Fibroblast of gingiva (primary cell): Measurements from ENCODE around the gene MT1X.
"Not testable (repeated sequence)": the region's sequence is repeated elsewhere in the genome, so short reads cannot be mapped to it uniquely, and the experiment has no call there.

ENCODE experiments used
- DNase-seq: peaks from one replicate; pipeline ENCODE4 v3.0.0-alpha.2; 2011; ENCODE audit warnings: low read depth

The MT1X gene

DNA sequence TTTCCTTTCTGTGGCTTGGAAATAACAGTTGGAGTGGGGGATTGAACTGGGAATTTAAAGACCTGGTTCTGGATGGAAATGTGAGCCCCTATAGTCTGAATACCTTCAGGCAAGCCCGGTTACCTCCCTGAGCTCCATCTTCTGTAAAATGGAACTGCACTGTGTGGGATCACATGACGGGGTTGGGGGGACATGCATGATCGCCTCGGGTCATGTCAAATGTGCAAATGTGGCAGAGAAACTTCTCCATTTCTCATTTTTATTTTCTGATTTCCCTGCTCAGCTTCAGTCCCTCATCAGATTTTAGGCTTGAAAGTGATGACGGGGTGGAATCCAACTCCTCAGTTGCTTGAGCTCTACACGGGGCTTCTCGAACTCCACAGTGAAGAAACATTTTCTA, 29.1 kb upstream of the MT1X start:
- no peak for DNase-seq

DNA sequence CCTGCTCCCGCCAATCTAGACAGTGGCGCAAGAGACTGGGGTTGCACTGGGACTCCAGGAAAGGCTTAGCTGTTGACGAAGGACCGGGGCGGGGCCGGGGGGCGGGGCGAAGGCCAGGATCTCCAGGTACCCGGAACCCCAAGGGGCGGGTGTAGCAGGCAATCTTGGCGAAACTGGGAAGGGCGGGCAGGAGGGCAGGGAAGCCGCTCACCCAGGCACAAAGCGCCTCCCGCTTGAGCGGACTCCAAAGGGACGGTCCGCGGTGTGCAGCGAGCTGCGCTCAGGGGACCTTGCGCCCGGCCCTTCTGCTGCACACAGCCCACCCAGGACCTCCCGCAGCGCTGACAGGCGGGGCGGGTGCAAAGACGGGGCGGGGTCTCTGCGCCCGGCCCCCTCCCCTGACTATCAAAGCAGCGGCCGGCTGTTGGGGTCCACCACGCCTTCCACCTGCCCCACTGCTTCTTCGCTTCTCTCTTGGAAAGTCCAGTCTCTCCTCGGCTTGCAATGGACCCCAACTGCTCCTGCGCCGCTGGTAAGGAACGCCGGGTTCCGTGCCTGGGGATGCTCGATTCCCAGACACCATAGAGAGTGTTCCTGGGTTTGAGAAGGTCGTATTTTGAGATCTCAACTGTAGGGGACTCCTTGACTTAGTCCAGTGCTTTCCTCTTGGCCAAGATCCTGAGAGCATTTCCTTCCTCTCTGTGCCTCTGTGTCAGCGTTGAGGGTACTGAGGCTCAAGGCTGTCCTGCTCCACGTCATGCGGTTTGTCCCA, 24.5 kb upstream of the MT1X start, which contains the start of gene MT1F:
MT1F (plus strand) TSS at position 405 of the 772 bp plus-strand sequence; CDS start at position 505, 100 bp downstream.
- DNase-seq, result no peak

DNA sequence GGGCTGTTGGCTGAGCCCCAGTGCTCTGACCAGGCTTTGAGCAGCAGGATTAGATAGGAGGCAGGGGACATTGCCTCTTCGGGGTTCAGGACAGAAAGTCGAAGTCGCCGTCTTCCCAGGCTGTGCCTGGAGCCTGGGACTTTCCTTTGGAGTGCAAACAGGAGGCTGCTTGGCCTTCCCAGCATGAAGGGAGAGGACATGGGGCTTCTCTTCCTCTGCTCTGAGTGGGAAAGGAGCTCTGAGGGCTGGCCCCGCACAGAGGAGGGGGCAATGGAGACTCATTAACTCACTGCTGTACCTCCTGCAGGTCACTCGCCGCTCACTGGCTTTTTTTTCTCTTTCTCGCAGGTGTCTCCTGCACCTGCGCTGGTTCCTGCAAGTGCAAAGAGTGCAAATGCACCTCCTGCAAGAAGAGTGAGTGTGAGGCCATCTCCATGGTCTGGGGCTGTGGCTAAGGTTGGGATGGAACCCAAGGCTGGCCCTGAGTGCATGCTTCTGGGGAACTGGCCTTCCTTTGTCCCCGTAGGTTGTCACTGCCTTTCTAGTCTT, 23.9 kb upstream of the MT1X start:
- no peak for DNase-seq

GRCh38 chr16:56662357-56663354, 19.6 kb upstream of the MT1X start:
- DNase-seq, result no peak

- no peak for DNase-seq
Measured at GRCh38 chr16:56664506-56664905, 17.8 kb upstream of the MT1X start.

DNA sequence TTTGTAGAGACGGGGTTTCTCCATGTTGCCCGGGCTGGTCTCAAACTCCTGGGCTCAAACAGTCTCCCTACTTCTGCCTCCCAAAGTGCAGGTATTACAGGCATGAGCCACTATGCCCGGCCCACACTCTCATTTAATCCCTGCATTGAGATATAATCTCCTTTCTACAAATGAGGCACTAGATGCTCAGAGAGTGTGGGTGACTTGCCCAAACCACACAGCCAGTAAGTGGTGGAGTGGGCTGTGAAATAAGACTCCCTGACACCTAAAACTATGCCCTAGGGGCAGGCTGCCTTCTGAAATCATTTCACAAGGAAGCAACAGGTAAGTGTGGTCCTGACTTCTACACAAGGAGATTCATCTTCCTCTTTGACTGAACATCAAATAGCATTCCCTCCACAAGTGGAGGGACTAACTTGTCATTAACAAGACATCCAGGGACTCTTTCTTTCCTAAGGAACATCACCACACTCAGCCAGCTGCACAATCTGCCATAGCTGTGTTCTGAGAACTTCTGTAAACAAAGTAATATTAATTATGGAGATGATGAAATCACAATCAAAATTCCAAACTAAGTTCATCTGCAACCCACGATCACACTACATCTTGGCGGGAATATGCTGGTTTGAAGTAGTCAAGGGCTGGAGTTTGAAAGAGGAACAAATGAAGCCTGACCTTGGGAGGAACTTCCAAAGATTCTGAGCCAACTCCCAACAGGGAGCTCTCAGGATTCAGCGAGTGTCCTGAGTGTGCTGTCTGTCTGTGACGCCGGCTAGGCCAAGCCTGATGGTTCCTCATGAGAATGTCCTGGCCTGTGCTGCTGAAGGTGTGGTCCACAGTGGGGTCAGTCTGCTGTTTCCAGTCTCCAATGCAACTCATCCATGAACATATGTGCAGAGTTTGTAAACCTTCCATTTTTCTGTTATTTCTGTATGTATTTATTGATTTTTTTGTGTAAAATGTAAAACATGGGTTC, 16.7 kb upstream of the MT1X start:
- not testable (repeated sequence) for DNase-seq

DNA sequence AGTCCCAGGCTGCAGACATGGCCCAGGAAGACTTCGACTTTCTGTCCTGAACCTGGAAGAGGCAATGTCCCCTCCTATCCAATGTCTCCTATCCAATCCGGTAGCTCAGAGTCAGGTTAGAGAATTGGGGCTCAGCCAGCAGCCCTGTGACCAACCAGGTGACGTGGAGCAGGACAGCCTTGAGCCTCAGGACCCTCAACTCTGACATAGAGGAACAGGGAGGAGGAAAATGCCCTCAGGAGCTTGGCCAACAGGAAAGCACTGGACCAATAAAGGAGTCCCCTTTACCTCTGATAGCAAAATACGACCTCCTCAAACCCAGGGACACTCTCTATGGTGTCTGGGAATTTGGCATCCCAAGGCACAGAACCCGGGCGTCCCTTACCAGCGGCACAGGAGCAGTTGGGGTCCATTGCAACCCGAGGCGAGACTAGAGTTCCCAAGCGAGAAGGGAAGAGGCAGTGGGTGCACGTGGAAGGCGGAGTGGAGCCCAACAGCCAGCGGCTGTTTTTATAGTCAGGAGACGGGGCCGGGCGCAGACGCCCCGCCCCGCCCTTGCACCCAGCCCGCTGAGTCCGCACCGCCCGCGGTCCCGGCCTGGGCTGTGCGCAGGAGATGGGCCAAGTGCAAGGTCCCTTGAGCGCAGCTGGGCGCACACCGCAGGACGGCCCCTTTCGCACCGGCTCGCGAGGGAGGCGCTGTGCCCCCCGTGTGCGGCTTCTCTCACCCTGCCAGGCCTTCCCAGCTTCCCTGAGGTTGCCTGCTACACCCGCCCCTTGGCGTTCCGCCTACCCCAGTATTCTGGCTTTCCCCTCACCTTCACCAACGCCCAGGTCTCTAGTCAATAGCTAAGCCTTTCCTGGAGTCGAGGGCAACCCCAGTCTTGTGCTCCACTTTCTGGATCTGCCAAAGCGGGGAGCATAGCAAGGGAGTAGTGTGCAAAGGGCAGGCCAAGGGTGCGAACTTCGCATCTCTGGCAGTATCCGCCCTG, 14.4 kb upstream of the MT1X start, which contains the start of gene MT1G:
MT1G (minus strand) TSS at position 485 of the 991 bp plus-strand sequence; CDS start at position 413, 72 bp downstream.
- no peak for DNase-seq

GRCh38 chr16:56669005-56669839, 13.0 kb upstream of the MT1X start, which contains the start of gene MT1H:
Gene MT1H, plus strand, starts transcription at chr16:56669814. Its CDS starts 71 bp downstream, at chr16:56669885.
- no peak for DNase-seq

GRCh38 chr16:56669840-56670619, 12.2 kb upstream of the MT1X start:
- no peak for DNase-seq

DNA sequence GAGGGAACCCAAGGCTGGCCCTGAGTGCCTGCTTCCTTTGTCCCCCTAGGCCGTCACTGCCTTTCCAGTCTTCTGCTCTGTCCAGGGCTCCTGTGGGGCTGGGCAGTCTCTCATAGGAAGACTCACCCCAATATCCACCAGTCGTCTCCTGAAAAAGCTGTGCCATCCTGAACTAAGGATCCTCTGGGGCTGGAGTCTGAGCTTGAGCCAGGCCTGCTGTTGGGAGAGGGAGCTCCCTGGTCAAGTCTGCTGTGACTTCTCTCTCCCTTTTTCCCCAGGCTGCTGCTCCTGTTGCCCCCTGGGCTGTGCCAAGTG, 11.7 kb upstream of the MT1X start:
- no peak for DNase-seq

- peak; percentile 49 for DNase-seq
Measured at GRCh38 chr16:56671691-56672090, 10.6 kb upstream of the MT1X start.

DNA sequence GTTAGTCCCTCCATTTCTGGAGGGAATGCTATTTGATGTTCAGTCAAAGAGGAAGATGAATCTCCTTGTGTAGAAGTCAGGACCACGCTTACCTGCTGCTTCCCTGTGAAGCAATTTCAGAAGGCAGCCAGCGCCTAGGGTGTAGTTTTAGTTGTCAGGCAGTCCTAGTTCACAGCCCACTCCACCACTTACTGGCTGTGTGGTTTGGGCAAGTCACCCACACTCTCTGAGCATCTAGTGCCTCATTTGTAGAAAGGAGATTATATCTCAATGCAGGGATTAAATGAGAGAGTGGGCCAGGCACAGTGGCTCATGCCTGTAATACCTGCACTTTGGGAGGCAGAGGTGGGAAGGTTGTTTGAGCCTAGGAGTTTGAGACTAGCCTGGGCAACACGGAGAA, 10.1 kb upstream of the MT1X start:
- DNase-seq, result not testable (repeated sequence)

DNA sequence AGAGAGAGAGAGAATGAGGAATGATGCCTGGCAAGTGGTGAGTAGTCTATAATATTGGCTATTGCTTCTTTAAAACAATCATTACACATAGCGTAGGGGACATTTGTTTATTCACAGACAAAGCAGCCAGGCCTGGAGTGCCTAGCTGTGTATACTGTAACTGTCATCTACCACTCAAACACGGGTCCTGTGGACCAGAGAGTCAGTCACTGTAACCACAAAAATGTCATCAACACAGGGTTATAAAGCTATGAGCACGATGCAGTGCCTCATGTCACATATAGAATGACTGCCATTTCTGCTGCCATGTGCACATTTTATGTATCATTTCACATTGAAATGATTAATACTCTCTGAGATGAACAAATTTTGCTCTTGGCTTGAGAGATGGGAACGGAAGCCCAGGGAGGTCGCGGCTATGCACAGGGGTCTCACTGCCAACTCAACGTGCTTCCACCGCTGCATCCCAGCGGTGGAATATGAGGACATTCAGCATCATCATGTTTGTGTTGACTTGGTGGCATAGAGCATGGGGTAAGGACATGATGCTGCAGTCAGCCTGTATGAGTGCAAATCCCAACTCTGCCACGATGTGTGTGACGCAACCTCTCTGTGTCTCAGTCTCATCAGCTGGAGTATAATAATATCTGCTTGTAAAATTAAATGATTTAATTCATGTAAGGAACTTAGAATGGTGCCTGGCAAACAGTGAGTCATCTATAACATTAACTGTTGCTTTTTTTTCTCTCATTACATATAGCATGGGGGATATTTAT, 9.3 kb upstream of the MT1X start:
- DNase-seq, result no peak

GRCh38 chr16:56673921-56674320, 8.3 kb upstream of the MT1X start:
- DNase-seq, result peak; percentile 19

DNA sequence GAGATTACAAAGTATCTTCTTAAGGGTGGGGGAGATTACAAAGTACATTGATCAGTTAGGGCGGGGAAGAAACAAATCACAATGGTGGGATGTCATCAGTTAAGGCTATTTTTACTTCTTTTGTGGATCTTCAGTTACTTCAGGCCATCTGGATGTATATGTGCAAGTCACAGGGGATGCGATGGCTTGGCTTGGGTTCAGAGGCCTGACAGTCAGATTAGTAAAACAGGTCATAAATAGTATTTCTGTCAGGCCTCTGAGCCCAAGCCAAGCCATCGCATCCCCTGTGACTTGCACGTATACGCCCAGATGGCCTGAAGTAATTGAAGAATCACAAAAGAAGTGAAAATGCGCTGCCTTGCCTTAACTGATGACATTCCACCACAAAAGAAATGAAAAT, 7.7 kb upstream of the MT1X start:
- not testable (repeated sequence) for DNase-seq

DNA sequence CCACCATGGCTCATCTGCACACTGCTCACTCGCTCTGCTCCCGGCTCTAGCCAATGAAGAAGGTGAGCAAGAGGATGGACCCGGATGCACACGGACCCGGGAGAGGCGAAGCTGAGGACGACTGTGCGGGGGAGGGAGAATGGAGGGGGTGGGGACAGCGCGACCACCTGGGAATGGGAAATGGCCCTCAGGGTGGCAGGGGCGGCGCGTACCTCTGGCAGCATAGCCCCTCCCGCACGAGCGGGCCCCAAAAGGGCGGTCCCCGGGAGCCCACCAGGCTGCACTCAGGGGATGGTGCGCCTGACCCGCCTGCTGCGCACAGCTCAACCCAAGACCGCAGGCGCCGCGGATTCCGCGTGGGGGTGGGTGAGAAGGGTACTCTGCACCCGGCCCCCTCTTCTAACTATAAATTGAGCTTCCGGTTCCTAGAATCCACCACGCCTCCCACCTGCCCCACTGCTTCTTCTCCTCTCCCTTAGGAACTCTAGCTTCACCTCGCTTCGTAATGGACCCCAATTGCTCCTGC, 6.5 kb upstream of the MT1X start:
- no peak for DNase-seq

DNA sequence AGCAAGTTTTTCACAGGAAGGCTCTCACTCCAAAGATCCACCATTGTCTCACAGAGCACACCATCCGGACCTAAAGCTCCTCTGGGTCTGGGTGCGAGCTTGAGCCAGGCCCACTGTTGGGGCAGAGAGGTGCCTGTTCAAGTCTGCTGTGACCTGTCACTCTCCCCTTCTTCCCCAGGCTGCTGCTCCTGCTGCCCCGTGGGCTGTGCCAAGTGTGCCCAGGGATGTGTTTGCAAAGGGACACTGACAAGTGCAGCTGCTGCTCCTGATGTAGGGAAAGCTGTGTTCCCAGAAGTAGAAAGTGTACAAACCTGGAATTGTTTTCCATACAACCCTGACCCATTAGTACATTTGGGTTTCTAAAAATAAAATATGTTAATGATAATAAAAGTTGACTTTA, 4.8 kb upstream of the MT1X start:
- DNase-seq, result no peak
